GM21786 (cell line): Measurements from ENCODE around the gene RIIAD1.
"Not testable (repeated sequence)": the region's sequence is repeated elsewhere in the genome, so short reads cannot be mapped to it uniquely, and the experiment has no call there.

Source experiments
- ATAC-seq: cut with Tn5 transposase; IDR thresholded peaks from one replicate; pipeline ENCODE4 v1.9.1; 2021; ENCODE audit not compliant: unreplicated experiment

The RIIAD1 gene, protein sequence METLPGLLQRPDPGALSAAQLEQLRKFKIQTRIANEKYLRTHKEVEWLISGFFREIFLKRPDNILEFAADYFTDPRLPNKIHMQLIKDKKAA

DNA sequence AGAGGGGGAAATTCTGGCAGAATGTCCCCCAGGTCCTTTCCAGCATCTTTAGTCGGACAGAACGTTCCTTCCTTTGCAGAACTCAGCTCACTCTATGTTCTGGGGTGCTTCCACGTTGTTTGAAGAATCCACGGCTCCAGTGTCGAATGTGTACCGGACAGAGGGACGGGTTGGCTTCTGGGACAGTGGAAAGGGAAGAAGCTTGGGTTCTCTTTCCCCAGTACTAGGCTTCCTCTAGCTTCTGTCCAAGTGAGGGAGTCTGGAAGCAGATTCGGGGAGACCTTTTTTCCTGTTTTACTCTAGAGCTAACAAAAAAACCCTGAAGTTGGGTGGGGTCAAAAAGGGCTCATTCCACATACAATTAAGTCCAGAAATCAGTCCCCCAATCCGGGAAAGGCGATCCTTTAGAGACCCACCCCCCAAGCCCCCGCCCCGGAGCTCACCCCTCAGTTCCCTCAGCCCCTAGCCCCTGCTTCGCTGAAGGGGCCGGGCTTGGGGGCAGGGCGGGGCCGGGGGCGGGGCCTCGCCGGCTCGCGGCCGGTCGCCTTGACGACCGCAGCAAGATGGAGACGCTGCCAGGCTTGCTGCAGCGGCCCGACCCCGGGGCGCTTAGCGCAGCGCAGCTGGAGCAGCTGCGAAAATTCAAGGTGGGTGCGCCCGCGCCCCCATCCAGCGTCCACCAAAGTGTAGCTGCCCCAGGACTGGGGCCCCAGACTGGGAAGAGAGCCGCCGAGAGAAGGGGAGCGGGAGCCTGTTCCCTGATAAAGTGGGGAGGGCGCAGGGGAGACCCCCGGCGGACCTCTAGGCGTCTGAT is at the start of gene RIIAD1:
RIIAD1 (plus strand) TSS at position 549 of the 814 bp plus-strand sequence; CDS start at position 564, 15 bp downstream.
- no peak for ATAC-seq

DNA sequence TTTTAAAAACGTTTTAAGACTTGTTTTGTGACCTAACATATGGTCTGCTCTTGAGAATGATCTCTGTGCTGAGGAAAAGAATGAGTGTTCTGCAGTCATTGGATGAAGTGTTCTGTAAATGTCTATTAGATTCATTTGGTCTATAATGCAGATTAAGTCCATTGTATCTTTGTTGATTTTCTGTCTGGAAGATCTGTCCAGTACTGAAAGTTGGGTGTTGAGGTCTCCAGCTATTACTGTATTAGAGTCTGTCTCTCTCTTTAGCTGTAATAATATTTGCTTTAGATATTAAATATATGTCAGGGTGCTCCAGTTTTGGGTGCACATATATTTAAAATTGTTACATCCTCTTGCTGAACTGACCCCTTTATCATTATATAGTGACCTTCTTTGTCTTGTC is 47.9 kb upstream of the RIIAD1 start:
- ATAC-seq: no peak

DNA sequence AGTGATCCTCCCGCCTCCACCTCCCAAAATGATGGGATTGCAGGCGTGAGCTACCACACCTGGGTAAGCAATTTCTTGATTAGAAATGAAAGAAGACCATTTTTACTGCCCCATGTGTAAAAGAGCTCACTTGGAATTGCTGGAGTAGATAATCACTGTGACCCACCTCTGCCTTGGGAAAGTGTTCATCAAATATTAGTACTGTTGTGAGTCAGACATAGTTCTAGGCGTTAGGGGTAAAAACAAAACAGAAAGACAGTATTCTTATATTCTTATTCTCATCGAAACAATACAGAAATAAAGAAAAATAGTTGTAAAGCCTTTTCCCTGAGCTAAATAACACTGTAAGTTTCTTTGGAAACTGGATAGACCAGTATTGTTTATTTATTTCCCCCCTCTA is 40.9 kb upstream of the RIIAD1 start:
- ATAC-seq: no peak

DNA sequence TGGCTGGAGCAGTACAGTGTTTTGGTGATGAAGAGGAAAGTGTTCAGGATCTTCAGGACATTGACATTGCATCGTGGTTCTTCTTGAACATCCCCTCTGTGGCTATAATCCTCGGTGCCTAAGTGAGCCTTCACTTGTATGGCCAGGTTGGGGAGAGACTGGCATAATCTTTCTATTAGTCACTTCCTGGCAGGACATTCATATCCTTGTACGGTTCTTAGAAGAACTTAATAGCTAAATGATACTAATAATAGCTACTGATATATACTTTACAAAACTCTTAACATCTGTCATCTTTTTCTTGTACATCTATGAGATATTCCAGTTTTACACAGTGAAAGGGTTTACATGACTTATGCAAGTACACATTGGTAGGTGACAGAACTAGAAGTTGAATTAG is 40.5 kb upstream of the RIIAD1 start:
- no peak for ATAC-seq

DNA sequence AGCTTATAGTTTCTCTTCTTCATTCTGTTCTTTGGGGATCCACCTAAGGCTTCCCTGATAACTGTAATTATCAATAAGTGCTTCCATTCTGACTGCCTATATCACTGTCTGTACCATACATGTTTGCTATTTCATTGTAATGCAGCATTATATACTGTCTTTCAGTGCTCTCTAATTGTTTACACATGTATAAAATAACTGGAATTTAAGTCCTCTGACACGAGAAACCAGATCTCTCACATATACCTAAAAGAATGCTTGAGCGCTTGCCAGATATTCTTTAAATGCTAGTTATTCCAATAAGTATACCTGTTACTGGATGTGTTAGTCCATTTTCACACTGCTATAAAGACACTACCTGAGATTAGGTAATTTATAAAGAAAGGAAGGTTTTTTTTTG is 39.4 kb upstream of the RIIAD1 start:
- ATAC-seq: no peak

DNA sequence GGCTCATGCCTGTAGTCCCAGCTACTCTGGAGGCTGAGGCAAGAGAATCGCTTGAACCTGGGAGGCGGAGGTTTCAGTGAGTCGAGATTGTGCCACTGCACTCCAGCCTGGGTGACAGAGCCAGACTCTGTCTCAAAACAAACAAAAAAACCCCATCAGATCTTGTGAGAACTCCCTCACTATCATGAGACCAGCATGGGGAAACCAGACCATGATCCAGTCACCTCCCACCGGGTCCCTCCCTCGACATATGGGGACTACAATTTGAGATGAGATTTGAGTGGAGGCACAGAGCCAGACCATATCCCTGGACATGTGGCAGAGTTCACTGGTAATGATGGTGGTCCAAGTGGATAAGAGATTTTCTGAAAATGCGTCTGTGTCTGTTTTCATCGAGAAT is 38.4 kb upstream of the RIIAD1 start:
- ATAC-seq: not testable (repeated sequence)

DNA sequence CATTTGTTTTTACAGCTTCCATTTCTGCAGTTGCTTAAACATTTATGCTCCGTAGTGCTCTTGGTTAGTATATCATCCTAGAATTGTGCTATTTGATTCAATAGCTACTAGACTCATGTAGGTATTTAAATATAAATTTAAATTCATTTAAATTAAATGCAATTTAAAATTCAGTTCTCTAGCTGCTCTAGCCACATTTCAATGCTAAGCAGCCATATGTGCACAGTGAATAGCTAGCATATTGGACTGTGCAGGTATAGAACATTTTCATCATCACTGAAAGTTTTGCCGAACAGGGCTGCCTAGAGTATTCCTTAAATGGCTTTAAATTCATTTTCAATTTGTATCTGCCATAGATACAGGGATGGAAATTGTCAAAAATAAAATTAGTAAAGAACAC is 37.2 kb upstream of the RIIAD1 start:
- no peak for ATAC-seq

DNA sequence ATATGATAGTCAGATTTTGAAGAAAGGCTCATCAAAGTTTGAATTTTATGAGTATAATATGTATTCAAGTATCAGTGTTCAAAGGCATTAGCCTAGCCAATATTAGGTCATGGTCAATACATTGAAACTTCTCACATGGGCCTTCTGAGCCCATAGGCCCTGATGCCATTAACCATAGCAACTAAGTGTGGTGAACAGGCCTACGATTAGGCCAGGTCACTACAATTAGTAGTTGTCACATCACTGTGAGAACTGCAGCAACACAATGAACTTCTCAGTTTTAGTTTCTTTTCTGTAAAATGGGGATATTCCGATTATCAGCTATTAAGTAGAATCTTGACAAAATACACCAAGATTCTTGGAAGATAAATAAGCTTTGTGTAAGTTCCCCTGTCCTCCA is 34.8 kb upstream of the RIIAD1 start:
- ATAC-seq: no peak

DNA sequence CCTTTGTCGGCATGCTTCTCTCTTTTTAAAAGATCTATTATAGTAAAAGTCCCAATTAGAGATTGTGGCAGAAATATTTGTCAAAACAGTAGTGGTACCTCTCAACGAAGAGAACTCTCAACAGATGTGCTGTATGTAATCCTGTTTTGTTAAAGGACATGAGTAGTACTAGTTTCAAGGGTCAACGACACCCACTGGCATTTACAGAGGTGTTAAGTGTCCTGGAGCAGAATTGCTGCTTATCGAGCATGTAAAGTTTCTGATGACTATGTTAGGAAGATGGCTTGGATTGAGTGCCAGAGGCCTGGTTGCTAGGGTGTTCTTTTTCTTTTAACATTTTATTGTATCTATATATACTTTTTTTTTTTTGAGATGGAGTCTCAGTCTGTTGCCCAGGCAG is 31.8 kb upstream of the RIIAD1 start:
- no peak for ATAC-seq

DNA sequence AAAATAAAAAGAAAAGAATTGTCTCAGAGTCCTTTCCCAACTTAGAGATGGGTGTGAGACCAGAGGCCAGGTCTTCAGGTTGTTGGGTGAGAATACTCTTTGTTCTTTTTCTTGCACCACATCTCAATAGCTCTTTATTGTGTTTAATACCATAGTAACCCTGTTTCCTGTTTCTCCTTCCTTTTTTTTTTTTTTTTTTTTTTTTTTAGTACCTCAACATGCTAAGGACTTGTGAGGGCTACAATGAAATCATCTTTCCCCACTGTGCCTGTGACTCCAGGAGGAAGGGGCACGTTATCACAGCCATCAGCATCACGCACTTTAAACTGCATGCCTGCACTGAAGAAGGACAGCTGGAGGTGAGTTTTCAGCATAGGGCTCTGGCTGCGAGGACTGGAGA is 29.1 kb upstream of the RIIAD1 start:
- ATAC-seq: no peak

DNA sequence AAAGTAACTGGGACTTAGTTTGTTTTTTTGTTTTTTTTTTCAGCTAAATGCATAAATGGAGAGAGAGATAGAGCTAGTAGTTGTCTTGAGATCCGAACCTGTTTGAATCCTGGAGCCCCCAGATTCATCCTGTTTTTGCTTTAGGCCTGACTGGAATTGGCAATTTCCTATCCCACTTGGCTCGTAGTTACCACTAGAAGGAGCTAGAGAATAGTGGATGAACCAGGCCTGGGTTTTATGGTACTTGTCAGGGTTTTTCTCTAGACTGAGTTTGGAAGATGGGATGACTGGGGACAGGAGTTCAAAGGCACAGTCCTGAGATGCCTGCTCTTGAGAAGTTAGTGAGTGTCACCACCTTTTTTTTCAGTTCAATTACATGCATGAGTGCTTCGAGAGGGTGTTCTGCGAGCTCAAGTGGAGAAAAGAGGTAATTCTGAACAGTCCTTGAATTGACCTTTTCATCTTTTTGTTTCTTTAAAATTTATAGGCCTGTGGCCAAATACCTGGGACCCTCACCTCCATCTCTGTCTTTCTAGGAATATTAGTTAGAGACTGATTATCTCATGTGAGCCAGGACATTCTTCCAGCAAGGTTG is 28.2 kb upstream of the RIIAD1 start:
- ATAC-seq: no peak

DNA sequence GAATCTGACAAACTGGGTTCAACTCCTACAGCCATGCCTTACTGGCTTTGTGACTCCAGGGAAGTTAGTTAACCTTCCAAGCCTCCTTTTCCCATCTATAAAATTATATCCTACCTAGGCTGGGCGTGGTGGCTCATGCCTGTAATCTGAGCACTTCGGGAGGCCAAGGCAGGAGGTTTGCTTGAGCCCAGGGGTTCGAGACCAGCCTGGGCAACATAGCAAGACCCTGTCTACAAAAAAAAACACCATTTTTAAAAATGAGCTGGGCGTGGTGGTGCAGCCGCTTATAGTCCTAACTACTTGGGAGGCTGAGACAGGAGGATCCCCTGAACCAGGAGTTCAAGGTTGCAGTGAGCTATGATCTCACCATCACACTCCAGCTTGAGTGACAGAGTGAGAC is 19.8 kb upstream of the RIIAD1 start:
- no peak for ATAC-seq

DNA sequence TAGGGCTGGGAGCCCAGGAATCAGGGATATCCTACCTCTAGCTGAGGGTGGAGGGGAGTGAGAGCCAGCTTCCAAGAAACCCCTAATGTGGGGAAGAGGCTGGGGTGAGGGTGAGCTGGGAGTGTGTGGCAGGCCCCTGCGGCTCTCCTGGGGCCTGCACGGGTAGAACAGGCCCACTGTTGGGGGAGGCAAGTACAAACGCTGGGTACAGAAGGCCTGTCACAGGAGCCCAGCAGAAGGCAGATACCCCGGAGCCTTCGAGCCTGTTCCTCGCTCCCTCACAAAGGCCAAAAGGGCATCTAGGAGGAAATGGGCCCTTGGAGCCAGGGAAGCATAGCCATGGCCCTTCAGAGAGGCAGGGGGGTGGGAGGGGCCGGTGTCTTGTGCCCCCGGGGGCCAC is 18.4 kb upstream of the RIIAD1 start:
- no peak for ATAC-seq

DNA sequence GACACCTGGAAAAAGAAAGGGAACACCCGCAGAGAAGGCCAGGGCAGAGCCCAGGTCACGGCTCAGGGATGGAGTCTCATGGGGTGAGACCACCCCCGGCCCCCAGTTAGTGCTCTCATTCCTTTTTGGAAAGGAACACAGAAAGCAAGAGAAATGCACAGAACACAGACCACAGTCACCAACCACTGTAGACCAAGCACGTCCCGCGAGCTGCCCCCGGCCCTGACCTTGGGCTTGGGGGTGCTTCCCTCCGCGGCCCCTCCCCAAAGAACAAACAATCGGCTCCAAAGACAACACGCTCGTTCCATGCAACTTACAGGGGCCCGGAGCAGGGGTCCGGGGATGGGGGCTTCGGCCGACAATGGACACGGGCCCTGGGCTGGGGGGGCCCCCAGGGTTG is 17.5 kb upstream of the RIIAD1 start:
- ATAC-seq: no peak

DNA sequence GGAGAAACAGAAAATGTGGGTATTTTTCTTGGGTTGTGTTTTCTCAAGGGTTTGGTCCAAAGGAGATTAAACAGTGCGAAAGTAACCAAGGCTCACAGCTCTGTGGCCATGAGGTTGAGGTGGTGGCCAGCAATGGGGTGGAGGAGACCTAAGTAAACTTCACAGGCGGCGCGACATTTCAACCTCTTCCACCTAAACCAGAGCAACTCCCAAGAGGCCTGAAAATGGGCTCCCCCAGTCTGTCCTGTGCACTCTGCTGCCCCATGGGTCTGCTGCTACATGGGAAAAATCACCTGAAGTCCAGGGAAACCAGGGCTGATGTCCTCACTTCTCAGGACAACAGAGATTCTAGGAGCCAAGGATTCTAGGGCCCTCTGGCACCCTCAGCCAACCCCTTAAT is 17.1 kb upstream of the RIIAD1 start:
- ATAC-seq: no peak

DNA sequence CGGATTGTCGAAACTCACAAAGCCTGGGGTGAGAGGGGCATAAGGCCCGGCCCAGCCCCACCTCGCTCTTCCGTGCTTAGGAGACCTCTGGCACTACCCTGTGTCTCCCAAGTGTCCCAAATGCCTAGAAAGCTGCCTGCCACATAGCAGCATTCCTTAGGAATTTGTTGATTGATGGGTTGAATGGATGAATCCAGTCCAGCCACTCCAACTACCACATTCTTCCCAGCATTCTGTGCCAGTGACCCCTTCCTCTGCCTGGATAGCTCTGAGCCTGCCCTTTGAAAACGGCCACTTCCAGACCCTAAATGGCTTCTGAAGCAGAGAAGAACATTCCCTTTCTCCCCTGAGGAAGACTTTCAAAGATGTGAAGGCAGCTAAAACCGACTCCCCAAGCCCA is 16.2 kb upstream of the RIIAD1 start:
- no peak for ATAC-seq

DNA sequence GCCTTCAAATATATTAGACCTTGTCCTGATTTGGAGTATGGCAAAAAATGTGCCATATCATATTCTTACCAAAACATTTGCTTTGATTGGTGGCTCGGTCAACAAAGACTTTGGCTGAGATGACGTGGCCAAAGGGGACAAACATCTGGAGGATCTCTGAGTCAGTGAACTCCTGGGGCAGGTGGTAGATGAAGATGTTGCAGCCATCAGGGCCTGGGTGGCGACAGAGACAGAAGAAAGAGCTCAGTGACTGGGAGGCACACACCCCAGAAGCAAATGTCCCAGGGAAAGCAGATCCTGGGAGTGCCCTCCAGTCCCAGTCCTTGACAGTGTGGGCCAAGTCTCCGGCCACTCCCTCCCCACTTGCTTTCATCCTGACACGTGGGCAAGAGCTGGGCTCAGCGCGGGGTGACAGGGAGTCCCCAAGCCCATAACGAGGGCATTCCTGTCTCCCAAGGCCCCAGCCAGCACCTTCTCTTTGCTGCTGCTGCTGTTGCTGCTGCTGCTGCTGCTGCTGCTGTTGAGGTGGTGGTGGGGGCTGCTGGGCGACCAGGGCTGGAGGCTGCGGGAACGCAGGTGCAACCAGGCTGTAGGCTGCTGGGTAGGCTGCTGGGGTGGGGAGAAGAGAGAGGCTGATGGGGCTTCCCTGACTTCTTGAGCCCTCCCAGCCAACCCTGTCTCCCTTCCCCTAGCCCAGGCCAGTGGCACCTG is 15.4 kb upstream of the RIIAD1 start:
- ATAC-seq: no peak

DNA sequence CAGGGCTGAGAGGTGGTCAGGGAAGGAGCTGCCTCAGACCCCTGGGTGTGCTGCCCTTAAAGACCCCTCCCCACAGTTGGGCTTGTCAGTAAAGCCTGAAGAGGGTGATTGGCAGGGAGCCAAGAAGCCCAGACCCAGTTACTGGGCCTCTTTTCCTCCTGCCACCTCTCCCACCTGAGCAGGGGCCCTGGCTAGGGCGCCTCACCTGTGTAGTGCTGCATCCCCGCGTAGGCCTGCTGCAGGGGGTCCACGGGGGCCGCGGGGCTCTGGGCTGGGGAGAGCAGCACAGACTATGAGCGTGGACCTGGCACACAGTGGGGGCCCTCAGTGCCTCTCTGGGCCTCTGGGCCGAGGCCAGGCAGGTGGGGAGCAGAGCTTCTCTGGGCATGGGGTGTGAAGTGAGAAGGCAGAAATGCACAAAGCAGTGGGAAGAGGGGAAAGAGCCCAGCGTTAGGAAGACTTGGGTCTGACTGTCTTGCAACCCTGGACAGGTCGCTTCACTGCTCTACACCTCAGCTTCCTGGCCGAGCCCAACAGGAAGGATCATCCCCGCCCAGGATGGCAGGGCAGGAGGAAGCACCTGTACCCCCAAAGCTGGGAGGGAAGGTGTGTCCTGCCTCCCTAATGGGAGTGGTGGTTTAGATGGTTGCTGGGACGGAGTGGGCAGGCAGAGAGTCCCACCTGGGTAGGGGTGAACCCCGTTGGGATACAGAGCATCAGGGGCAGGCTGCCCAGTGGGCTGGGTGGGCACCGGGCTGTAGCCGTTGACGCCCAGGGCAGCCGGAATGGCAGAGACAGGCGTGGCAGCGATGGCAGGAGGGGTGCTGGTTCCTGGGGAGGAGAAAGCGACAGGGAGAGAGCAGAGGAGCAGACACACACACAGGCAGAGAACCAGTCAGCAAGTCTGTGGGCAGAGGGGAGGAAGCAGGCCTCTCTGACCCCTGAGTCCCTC is 14.6 kb upstream of the RIIAD1 start:
- ATAC-seq: no peak

DNA sequence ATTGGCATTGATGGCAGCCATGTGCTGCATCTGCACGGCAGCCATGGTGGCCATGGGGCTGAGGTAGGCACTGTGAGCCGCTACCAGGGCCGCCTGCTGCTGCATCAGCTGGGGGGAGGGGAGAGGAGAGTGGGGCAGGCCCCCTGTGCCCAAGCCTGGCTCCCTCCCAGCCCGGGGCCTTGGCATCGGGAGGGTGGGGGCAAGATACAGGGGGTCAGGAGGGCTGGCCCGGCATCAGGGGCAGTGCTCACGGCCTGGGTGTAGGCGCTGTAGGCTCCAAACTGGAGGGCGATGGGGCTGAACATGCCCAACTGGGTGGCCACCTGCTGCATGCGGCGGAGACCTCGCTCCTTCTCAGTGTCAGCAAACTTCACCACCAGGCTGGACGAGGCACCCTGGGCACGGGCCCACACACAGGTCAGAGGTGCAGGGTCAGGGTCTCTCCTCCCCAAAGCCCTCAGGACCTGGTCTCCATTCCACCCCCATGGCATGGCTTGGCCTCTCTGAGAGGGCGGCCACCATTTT is 13.7 kb upstream of the RIIAD1 start:
- no peak for ATAC-seq

DNA sequence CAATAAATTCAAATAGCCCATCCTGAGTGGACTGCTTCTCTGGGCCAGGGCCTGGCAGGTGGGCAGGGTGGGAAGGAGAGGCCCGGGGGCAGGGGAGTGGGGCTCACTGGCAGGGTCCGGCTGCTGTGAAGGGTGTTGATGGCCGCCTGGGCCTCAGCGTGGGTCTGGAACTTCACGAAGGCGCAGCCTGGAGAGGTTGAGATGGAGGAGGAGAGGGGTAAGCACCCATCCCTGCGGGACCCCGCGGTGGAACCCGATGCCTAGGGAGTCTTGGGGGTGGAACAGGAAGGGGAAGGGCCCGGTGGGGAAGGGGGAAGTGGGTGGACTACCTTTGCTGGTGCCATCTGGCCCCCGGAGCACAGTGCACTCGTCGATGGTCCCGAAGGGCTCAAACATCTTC is 12.4 kb upstream of the RIIAD1 start:
- no peak for ATAC-seq
